PC-9 (cell line): ENCODE data around the gene NRROS. TPM values are rescaled to one million over a fixed set of nuclear protein-coding genes. Genes with fewer than 3 reads are reported as not detected.
"Not testable (repeated sequence)": the region's sequence is repeated elsewhere in the genome, so short reads cannot be mapped to it uniquely, and the experiment has no call there.

Experiments used
- BruUV-seq: library from RNA; stranded (reverse); fragments of 400-500 nt; replicated peaks from 2 replicates; lab custom pipeline; 2021; lab: Mats Ljungman, UMichigan
- CTCF ChIA-PET: fragments of 300-600 bp; sonication (Branson Sonifier 250); formaldehyde crosslinking; loops from one replicate; lab custom pipeline; 2022; ENCODE audit warnings: antibody characterized with exemption; lab: Charles Lee
- POLR2A ChIA-PET: fragments of 300-600 bp; sonication (Branson Sonifier 250); formaldehyde crosslinking; loops from one replicate; lab custom pipeline; 2022; ENCODE audit warnings: antibody characterized with exemption; ENCODE audit not compliant: unreplicated experiment; lab: Charles Lee
- DNase-seq, 2 experiments: peaks; one replicate each; pipeline versions ENCODE4 v3.0.0 to v3.0.0-alpha.2; 2015 to 2022; ENCODE audit warnings: mixed read lengths in 1 of 2
- H2AFZ ChIP-seq: fragments of 200-600 bp; sonication (generic); 2 replicates; pipeline ENCODE4 v1.8.1; 2017; ENCODE audit warnings: antibody characterized with exemption
- H3F3A ChIP-seq: fragments of 200-600 bp; sonication (generic); 2 replicates; pipeline ENCODE4 v1.8.1; 2017; ENCODE audit warnings: antibody characterized with exemption, mild to moderate bottlenecking, low read depth; ENCODE audit not compliant: insufficient read depth
- H3K27ac ChIP-seq: fragments of 200-600 bp; sonication (generic); 2 replicates; pipeline ENCODE4 v1.6.1; 2016; ENCODE audit warnings: mixed run types
- H3K27me3 ChIP-seq: fragments of 200-600 bp; sonication (generic); 2 replicates; pipeline ENCODE4 v1.6.1; 2016; ENCODE audit warnings: low read depth, mixed run types; ENCODE audit not compliant: insufficient read depth
- H3K36me3 ChIP-seq: fragments of 200-600 bp; sonication (generic); 2 replicates; pipeline ENCODE4 v1.6.1; 2016; ENCODE audit warnings: low read depth, mixed run types
- H3K4me1 ChIP-seq: fragments of 200-600 bp; sonication (generic); replicated peaks from 2 replicates; pipeline ENCODE4 v1.6.1; 2016; ENCODE audit warnings: mixed run types; ENCODE audit not compliant: insufficient read depth
- H3K4me2 ChIP-seq: fragments of 200-600 bp; sonication (generic); 2 replicates; pipeline ENCODE4 v1.6.1; 2017; ENCODE audit warnings: mixed run types
- H3K4me3 ChIP-seq: fragments of 200-600 bp; sonication (generic); 2 replicates; pipeline ENCODE4 v1.6.1; 2016; ENCODE audit warnings: mixed run types
- H3K79me2 ChIP-seq: fragments of 200-600 bp; sonication (generic); 2 replicates; pipeline ENCODE4 v1.6.1; 2017; ENCODE audit warnings: low read depth, mixed run types
- H3K9me2 ChIP-seq: fragments of 200-600 bp; sonication (generic); 2 replicates; pipeline ENCODE4 v1.8.1; 2017; ENCODE audit warnings: mild to moderate bottlenecking; ENCODE audit not compliant: insufficient read depth
- H3K9me3 ChIP-seq: fragments of 200-600 bp; sonication (generic); 2 replicates; pipeline ENCODE4 v1.8.1; 2016; ENCODE audit warnings: low read depth; ENCODE audit not compliant: insufficient read depth
- H4K20me1 ChIP-seq: fragments of 200-600 bp; sonication (generic); 2 replicates; pipeline ENCODE4 v1.8.1; 2017; ENCODE audit not compliant: insufficient read depth
- CTCF ChIP-seq: fragments of 200-600 bp; sonication (generic); conservative IDR thresholded peaks from 2 replicates; pipeline ENCODE4 v1.6.1; 2017; ENCODE audit warnings: mixed run types, antibody characterized with exemption, mild to moderate bottlenecking, moderate library complexity
- EZH2 ChIP-seq: fragments of 200-600 bp; sonication (generic); IDR thresholded peaks from 2 replicates; pipeline ENCODE4 v1.8.0; 2017; ENCODE audit warnings: antibody characterized with exemption, low read depth
- intact Hi-C: fragments of 100-400 bp; cut with micrococcal nuclease; formaldehyde crosslinking; loops from one replicate; pipeline ENCODE4 v1.10.0; 2022; ENCODE audit not compliant: unreplicated experiment
- total RNA-seq: library from RNA; stranded (reverse); gene quantifications from 2 replicates; pipeline ENCODE4 v1.2.3, GENCODE V29; 2021

NRROS gene
- total RNA-seq, 1 experiment from 2014 or later, result 2.2 TPM

GRCh38 chr3:196609343-196609775 is 30.1 kb upstream of the NRROS start:
- ChIA-PET POLR2A (interaction anchor here (0.7 kb wide), 2 partner anchors 103 to 259 kb away, joined by 3 to 4 read pairs; partner anchors contain the start of genes CEP19, PIGX and SENP5), CTCF (interaction anchor here (0.5 to 2.0 kb wide), 30 partner anchors 17 to 1840 kb away, joined by 3 to 15 read pairs (median 4); partner anchors contain the start of genes CEP19, FBXO45, MELTF and NCBP2)
- Histone ChIP-seq H3K4me2 (peak overlapping the region; percentile 30), H3K79me2 (no peaks in the 10 kb centered on the region), H3K9me2 (no peaks in the 10 kb centered on the region), H3F3A (peaks cover 12% of the 10 kb centered on the region; the same call in 1 of the 2 replicates), H3K27me3 (no peaks in the 10 kb centered on the region), H4K20me1 (no peaks in the 10 kb centered on the region), H3K9me3 (no peaks in the 10 kb centered on the region), H2AFZ (no peak overlapping the region), H3K36me3 (no peaks in the 10 kb centered on the region), H3K27ac (peak overlapping the region; percentile 12), H3K4me1 (peaks cover 28% of the 10 kb centered on the region), H3K4me3 (no peak overlapping the region)
- no TSS peak for BruUV-seq
- intact Hi-C loops, result loop anchor here (1.0 to 10.0 kb wide), 5 partner anchors 72 to 575 kb away; partner anchors contain the start of gene NCBP2
- peak; percentile 86 to 93 for DNase-seq
- TF ChIP-seq EZH2 (no peak), CTCF (peak; percentile 100)

- Histone ChIP-seq H3K27ac (peak overlapping the region; percentile 12), H2AFZ (no peak overlapping the region), H3K9me3 (no peaks in the 10 kb centered on the region), H3K4me1 (peaks cover 28% of the 10 kb centered on the region), H3K4me3 (no peak overlapping the region), H4K20me1 (no peaks in the 10 kb centered on the region), H3K4me2 (peak overlapping the region; percentile 30), H3K79me2 (no peaks in the 10 kb centered on the region), H3K27me3 (no peaks in the 10 kb centered on the region), H3K9me2 (no peaks in the 10 kb centered on the region), H3F3A (peaks cover 12% of the 10 kb centered on the region; the same call in 1 of the 2 replicates), H3K36me3 (no peaks in the 10 kb centered on the region)
- CTCF ChIA-PET, result interaction anchor here (0.5 to 2.0 kb wide), 30 partner anchors 18 to 641 kb away, joined by 3 to 15 read pairs (median 4); partner anchors contain the start of genes CEP19, FBXO45, MELTF and NCBP2
- POLR2A ChIA-PET, result interaction anchor here (0.7 kb wide), 1 partner anchor 102 kb away, joined by 4 read pairs; the partner anchor contains the start of genes CEP19 and PIGX
- no TSS peak for BruUV-seq
- intact Hi-C loops, result loop anchor here (1.0 to 10.0 kb wide), 6 partner anchors 73 to 575 kb away; partner anchors contain the start of gene NCBP2
- peak in 1 of 2 experiments; percentile 42 for DNase-seq
- TF ChIP-seq EZH2 (no peak), CTCF (no peak)
Observed at GRCh38 chr3:196609805-196610515, 29.5 kb upstream of the NRROS start.

GRCh38 chr3:196611761-196612483 is 27.6 kb upstream of the NRROS start:
- Histone ChIP-seq H3K27me3 (no peaks in the 10 kb centered on the region), H3K9me2 (no peaks in the 10 kb centered on the region), H3K36me3 (no peaks in the 10 kb centered on the region), H3K4me3 (no peak overlapping the region), H3K9me3 (no peaks in the 10 kb centered on the region), H3K4me1 (peaks cover 28% of the 10 kb centered on the region), H3K27ac (no peak overlapping the region), H3K4me2 (0 out of 2 replicates have a peak overlapping the region, but pooled peaks have one; percentile 24), H4K20me1 (no peaks in the 10 kb centered on the region), H2AFZ (no peak overlapping the region; the same call in 1 of the 2 replicates), H3F3A (peaks cover 12% of the 10 kb centered on the region; the same call in 1 of the 2 replicates), H3K79me2 (no peaks in the 10 kb centered on the region)
- BruUV-seq, result no TSS peak
- intact Hi-C loops, result loop anchor here (5.0 kb wide), 1 partner anchor 180 kb away; no protein-coding TSS in a partner anchor
- POLR2A ChIA-PET, result interaction anchor here (0.6 to 0.7 kb wide), 2 partner anchors 10 to 107 kb away, joined by 4 read pairs; no protein-coding TSS in a partner anchor
- TF ChIP-seq CTCF, result no peak
- CTCF ChIA-PET, result interaction anchor here (0.9 to 1.3 kb wide), 3 partner anchors 73 to 358 kb away, joined by 3 to 4 read pairs (median 3); no protein-coding TSS in a partner anchor
- DNase-seq, result peak in 1 of 2 experiments; percentile 33

GRCh38 chr3:196615234-196615633 is 24.3 kb upstream of the NRROS start:
- H3K9me2 ChIP-seq, POLR2A ChIA-PET, CTCF ChIA-PET: not testable (repeated sequence)

More at GRCh38 chr3:196615234-196615633, 24.3 kb upstream of the NRROS start:
- H3K4me3 ChIP-seq, H3F3A ChIP-seq, H3K27me3 ChIP-seq, H3K4me2 ChIP-seq, H4K20me1 ChIP-seq, H2AFZ ChIP-seq, H3K27ac ChIP-seq, BruUV-seq, H3K79me2 ChIP-seq, DNase-seq, H3K9me3 ChIP-seq, H3K36me3 ChIP-seq, intact Hi-C loops: not testable (repeated sequence)
- peaks cover 19% of the 10 kb centered on the region for H3K4me1 ChIP-seq
